HEK293 (cell line): Measurements from ENCODE around the gene RETREG2.

ENCODE experiments used
- TCF7L2 ChIP-seq: IDR thresholded peaks from 2 replicates; pipeline ENCODE4 v1.6.1; 2011; ENCODE audit warnings: low read depth, mild to moderate bottlenecking, inconsistent platforms, low read length, moderate library complexity, borderline replicate concordance
- ZIC2 ChIP-seq: fragments of 450-650 bp; formaldehyde crosslinking; IDR thresholded peaks from 2 replicates; pipeline ENCODE4 v1.5.1; 2016; ENCODE audit warnings: missing biosample characterization, missing genetic modification characterization
- ZNF274 ChIP-seq, 2 experiments: fragments of 200-500 bp in 1 of 2; fragments of 450-650 bp in 1 of 2; sonication (Bioruptor generic) in 1 of 2; formaldehyde crosslinking in 1 of 2; IDR thresholded peaks; 2 replicates each; pipeline versions ENCODE4 v1.5.1 to v1.6.1; 2014 to 2016; ENCODE audit warnings: borderline replicate concordance in 1 of 2, inconsistent platforms in 1 of 2, low read length in 1 of 2, missing biosample characterization in 1 of 2, missing genetic modification characterization in 1 of 2
- ZNF501 ChIP-seq: fragments of 450-650 bp; formaldehyde crosslinking; IDR thresholded peaks from 2 replicates; pipeline ENCODE4 v1.5.1; 2016; ENCODE audit warnings: missing biosample characterization, missing genetic modification characterization
- ZNF76 ChIP-seq: fragments of 450-650 bp; formaldehyde crosslinking; IDR thresholded peaks from 2 replicates; pipeline ENCODE4; 2016; ENCODE audit warnings: low read depth, missing biosample characterization, missing genetic modification characterization, borderline replicate concordance
- TF ChIP-seq, protein P1 (sequence below): fragments of 450-650 bp; formaldehyde crosslinking; IDR thresholded peaks from 2 replicates; pipeline ENCODE4 v1.5.1; 2016; ENCODE audit warnings: missing biosample characterization, missing genetic modification characterization

DNA sequence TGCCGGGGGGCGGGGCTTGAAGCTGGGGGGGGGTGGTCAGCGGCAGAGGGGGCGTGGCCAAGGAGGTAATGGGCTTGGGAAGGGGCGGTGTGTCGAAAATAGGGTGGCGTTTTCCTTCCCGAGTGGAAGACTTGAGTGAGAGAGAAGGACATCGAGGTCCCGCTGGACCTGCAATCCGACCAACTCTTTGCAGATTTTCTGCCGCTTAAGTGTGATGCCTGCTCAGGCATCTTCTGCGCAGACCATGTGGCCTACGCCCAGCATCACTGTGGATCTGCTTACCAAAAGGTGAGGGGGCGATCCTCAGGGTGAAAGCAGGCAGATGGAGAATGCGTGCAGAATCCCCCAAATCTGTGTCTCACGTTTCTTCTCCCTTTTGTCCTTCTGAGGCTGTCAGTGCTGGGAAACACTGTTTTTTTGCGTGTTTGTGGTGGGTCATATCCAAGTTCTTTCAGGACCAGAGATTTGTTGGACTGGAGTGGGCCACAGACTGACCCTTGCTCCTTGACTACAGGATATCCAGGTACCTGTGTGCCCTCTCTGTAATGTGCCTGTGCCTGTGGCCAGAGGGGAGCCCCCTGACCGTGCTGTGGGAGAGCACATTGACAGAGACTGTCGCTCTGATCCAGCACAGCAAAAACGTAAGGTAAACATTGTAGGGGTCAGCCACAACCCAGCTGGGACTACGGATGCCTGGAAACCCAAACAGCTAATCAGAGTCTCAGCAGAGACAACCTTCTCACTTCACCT lies 29.2 kb downstream of the RETREG2 start:
- TF ChIP-seq TCF7L2 (no peak), ZNF501 (tag by site-specific recombination) (no peak), ZNF76 (tag by site-specific recombination) (no peak), ZIC2 (no peak), ZNF274 (IDR thresholded peaks at IDR 0.05; ENCODE audit: low read length) (no peak), ZNF274 (tag by site-specific recombination; IDR thresholded peaks at IDR 0.05; ENCODE audit: borderline replicate concordance) (no peak)
- TF ChIP-seq, protein P1, sequence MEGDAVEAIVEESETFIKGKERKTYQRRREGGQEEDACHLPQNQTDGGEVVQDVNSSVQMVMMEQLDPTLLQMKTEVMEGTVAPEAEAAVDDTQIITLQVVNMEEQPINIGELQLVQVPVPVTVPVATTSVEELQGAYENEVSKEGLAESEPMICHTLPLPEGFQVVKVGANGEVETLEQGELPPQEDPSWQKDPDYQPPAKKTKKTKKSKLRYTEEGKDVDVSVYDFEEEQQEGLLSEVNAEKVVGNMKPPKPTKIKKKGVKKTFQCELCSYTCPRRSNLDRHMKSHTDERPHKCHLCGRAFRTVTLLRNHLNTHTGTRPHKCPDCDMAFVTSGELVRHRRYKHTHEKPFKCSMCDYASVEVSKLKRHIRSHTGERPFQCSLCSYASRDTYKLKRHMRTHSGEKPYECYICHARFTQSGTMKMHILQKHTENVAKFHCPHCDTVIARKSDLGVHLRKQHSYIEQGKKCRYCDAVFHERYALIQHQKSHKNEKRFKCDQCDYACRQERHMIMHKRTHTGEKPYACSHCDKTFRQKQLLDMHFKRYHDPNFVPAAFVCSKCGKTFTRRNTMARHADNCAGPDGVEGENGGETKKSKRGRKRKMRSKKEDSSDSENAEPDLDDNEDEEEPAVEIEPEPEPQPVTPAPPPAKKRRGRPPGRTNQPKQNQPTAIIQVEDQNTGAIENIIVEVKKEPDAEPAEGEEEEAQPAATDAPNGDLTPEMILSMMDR (tag by site-specific recombination), result no peak
